Psoas muscle (tissue), 8 donors: Measurements from ENCODE around the gene PCDH12. TPM values are rescaled to one million over a fixed set of nuclear protein-coding genes. Genes with fewer than 3 reads are reported as not detected.

ENCODE experiments used
- ATAC-seq, 4 donors: fragments of 200-7000 bp; cut with Tn5 transposase; one replicate each; pipeline ENCODE4 v1.9.1; 2020; ENCODE audit warnings: moderate library complexity in 3 of 4, mild to moderate bottlenecking in 2 of 4
- DNase-seq, 2 donors: peaks; one replicate each; pipeline ENCODE4 v3.0.0-alpha.2; 2020
- H3K27ac ChIP-seq: fragments of 200-600 bp; one replicate; pipeline ENCODE4 v1.8.0; 2022
- H3K27me3 ChIP-seq, 3 donors: fragments of 200-600 bp in 1 of 3; one replicate each; pipeline versions ENCODE4 v1.6.1 to v1.8.0; 2013 to 2022; ENCODE audit warnings: low read length in 2 of 3, mild to moderate bottlenecking in 2 of 3, moderate library complexity in 1 of 3; ENCODE audit not compliant: insufficient read depth in 3 of 3
- H3K36me3 ChIP-seq, 2 donors: fragments of 200-600 bp in 1 of 2; one replicate each; pipeline versions ENCODE4 v1.6.1 to v1.8.0; 2013 to 2022; ENCODE audit warnings: low read depth in 1 of 2, mild to moderate bottlenecking in 1 of 2, moderate library complexity in 1 of 2; ENCODE audit not compliant: insufficient read depth in 1 of 2
- H3K4me1 ChIP-seq: fragments of 200-600 bp; one replicate; pipeline ENCODE4 v1.8.0; 2022
- H3K4me3 ChIP-seq: fragments of 200-600 bp; one replicate; pipeline ENCODE4 v1.8.0; 2022; ENCODE audit warnings: mild to moderate bottlenecking
- H3K9me3 ChIP-seq: fragments of 200-600 bp; one replicate; pipeline ENCODE4 v1.8.0; 2022
- WGBS, 3 donors: extraction: QIAGEN DNeasy Blood & Tissue Kit; methylation state at CpG; one replicate each; pipeline versions ENCODE4 v1.1.6 to v1.1.7; 2013; 5-methylcytosine and 5-hydroxymethylcytosine counted together
- intact Hi-C, 2 donors: fragments of 100-400 bp; cut with DNase I; formaldehyde crosslinking; loops; one replicate each; pipeline versions ENCODE4 v1.11.0 to v1.14.2; 2022
- polyA plus RNA-seq, 3 donors: library from polyadenylated mRNA; stranded (reverse); fragments of 200-250 nt; gene quantifications; one replicate each; pipeline ENCODE4 v1.2.3, GENCODE V29; 2013
- total RNA-seq, 4 donors: library from RNA; stranded (reverse); fragmentation: NEBNext Ultra II Directional in 2 of 4; extraction: Animal tissue kit (Norgen Biotek cat#: 25700) in 2 of 4; gene quantifications; one replicate each; pipeline versions ENCODE4 v1.2.1 to v1.2.4, GENCODE V29; 2021 to 2023
- TF ChIP-seq, protein P1 (sequence below): fragments of 200-600 bp; IDR thresholded peaks from one replicate; pipeline ENCODE4 v1.8.0; 2022; ENCODE audit warnings: antibody characterized with exemption
- donor health status: healthy with polysubstance abuse.
- donor health status: DM: no; HTN: no; CAD: no; lungs with moderate emphysema.
- donor health status: Bipolar disorder and iron deficiency.
- donor health status: healthy.
- donor health status: DM: yes; HTN: yes; CAD: no.
- donor health status: DM: no; HTN: no; CAD: no.
- donor health status: DM: no; HTN: no; CAD: no.
- donor health status: DM: yes; HTN: yes; CAD: no.

The PCDH12 gene
- total and polyA plus RNA-seq, 7 donors: 1.4 to 6.0 (median 2.7) TPM

DNA sequence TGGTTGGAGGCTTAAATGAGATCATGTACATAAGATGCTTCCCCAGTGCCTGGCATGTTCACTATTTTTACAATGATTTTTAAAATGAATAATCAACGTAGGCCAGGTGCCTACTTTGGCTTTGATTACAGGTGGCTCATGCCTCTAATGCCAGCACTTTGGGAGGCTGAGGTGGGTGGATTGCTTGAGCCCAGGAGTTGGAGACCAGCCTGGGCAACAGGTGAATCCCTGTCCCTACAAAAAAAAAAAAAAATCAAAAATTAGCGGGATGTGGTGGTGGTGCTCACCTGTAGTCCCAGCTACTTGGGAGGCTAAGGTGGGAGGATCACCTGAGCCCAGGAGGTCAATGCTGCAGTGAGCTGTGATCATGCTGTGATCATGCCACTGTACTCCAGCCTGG lies 9.2 kb downstream of the PCDH12 start:
- peaks cover 0 to 5% (median 4%) of the 10 kb centered on the region in 3 donors for H3K27me3 ChIP-seq
- TF ChIP-seq, protein P1, sequence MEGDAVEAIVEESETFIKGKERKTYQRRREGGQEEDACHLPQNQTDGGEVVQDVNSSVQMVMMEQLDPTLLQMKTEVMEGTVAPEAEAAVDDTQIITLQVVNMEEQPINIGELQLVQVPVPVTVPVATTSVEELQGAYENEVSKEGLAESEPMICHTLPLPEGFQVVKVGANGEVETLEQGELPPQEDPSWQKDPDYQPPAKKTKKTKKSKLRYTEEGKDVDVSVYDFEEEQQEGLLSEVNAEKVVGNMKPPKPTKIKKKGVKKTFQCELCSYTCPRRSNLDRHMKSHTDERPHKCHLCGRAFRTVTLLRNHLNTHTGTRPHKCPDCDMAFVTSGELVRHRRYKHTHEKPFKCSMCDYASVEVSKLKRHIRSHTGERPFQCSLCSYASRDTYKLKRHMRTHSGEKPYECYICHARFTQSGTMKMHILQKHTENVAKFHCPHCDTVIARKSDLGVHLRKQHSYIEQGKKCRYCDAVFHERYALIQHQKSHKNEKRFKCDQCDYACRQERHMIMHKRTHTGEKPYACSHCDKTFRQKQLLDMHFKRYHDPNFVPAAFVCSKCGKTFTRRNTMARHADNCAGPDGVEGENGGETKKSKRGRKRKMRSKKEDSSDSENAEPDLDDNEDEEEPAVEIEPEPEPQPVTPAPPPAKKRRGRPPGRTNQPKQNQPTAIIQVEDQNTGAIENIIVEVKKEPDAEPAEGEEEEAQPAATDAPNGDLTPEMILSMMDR: no peak
- 79 to 84% (median 84%) methylated on average over 2 of the region's 2 CpGs for WGBS, 3 donors
- no peaks in the 10 kb centered on the region for H3K9me3 ChIP-seq
- ATAC-seq (no peak), DNase-seq (no peak)
- no peaks in the 10 kb centered on the region for H3K36me3 ChIP-seq
- intact Hi-C loops: no loop called here
- no peak overlapping the region for H3K4me3 ChIP-seq
- H3K4me1 ChIP-seq: peaks cover 7% of the 10 kb centered on the region
- no peak overlapping the region for H3K27ac ChIP-seq

DNA sequence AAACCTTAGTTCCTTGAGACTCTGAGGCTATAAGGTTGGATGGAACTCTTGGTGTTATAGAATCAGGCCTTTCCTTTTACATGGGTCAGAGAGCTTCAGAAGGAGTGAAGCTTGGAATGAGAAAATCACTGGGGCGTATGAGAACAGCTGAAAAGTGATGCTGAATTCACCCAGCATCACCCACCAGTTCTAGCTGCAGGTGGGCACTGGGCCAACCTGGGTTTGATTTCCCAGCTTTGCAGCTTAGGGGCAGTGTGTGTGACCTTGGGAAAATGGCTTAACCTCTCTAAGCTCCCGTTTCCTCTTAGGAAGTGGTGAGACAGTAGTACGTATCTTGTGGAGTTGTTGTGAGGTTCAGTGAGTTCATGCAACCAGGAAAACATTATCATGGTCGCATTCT lies 10.7 kb downstream of the PCDH12 start:
- WGBS, 3 donors: 71 to 79% (median 73%) methylated on average over 4 of the region's 4 CpGs
- ATAC-seq (no peak), DNase-seq (no peak)
- intact Hi-C loops: no loop called here
- Histone ChIP-seq H3K4me3 (no peak overlapping the region), H3K36me3 (no peaks in the 10 kb centered on the region), H3K9me3 (no peaks in the 10 kb centered on the region), H3K4me1 (peaks cover 14% of the 10 kb centered on the region), H3K27me3 (peaks cover 0 to 5% (median 4%) of the 10 kb centered on the region in 3 donors), H3K27ac (no peak overlapping the region)
- TF ChIP-seq, protein P1: no peak

DNA sequence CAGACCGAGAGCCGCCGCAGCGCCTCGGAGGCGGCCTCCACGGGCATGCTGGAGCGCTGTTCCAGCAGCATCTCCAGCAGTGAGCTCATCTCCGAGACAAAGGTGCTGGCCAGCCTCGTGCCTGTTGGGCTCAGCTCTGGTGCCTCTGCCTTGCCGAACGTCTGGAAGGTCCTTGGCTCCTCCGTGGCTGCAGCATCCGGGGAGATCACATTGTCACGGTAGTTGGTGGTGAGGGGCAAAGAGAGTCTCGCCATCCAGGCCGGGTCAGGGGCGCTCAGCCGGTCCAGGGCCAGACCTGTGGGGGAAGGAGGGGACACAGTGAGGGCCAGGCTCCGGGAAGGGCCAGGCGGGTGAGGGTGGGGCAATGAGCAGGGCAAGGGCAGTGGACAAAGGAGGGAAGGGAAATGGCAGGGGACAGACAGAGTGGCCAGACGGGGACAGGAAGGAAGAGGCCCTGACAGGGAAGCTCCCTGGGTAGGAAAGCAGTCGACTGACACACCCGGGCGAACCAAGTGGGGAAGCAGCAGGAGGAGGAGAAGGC lies 12.4 kb downstream of the PCDH12 start:
- DNase-seq (peak in 1 of 2 donors; percentile 37), ATAC-seq (no peak)
- no peak overlapping the region for H3K27ac ChIP-seq
- TF ChIP-seq, protein P1: no peak
- WGBS, 3 donors: 27 to 33% (median 27%) methylated on average over 22 to 25 of the region's 25 CpGs
- H3K4me3 ChIP-seq: no peak overlapping the region
- no peaks in the 10 kb centered on the region for H3K9me3 ChIP-seq
- H3K27me3 ChIP-seq: peaks cover 0 to 4% (median 3%) of the 10 kb centered on the region in 3 donors
- peaks cover 22% of the 10 kb centered on the region for H3K4me1 ChIP-seq
- intact Hi-C loops: no loop called here
- H3K36me3 ChIP-seq: no peaks in the 10 kb centered on the region

DNA sequence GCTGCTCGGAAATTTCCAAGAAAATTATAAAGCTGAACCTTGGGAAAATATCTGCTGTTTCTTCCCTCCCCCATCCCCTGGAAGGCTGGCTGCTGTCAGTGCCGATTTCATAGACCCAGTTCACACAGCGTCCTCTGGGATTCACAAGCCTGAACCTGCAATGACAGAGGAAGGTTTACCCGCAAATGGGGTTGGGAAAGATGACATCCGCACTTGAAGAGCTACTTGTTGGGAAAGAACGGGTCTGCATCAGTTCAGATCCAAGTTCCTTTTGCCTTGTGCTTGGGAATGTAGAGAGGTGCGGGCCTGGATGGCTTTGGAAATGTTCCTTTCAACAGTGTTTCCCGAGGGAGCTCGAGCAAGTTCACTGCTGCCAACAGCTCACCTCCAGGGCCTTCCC lies 13.9 kb downstream of the PCDH12 start:
- WGBS, 3 donors: 67 to 72% (median 68%) methylated on average over 9 of the region's 9 CpGs
- Histone ChIP-seq H3K27me3 (peaks cover 0 to 4% (median 3%) of the 10 kb centered on the region in 3 donors), H3K4me3 (no peak overlapping the region), H3K36me3 (peaks cover 0 to 9% of the 10 kb centered on the region in 2 donors), H3K27ac (no peak overlapping the region), H3K9me3 (no peaks in the 10 kb centered on the region), H3K4me1 (peaks cover 22% of the 10 kb centered on the region)
- no peak for DNase-seq
- ATAC-seq: no peak
- TF ChIP-seq, protein P1: no peak
- intact Hi-C loops: no loop called here
